Ramos (cell line): ENCODE measurements around the gene TICAM1.
"Not testable (repeated sequence)": the region's sequence is repeated elsewhere in the genome, so short reads cannot be mapped to it uniquely, and the experiment has no call there.

ENCODE experiments used
- in situ Hi-C: fragments of 300-500 bp; cut with MboI; formaldehyde crosslinking; loops from one replicate; pipeline ENCODE4 v1.14.3; 2022; ENCODE audit warnings: low sequenced_read_pairs; ENCODE audit not compliant: unreplicated experiment

TICAM1 gene

GRCh38 chr19:4831304-4831978, at the start of gene TICAM1:
TSS of gene TICAM1 (minus strand) at chr19:4831712. CDS start at chr19:4818377, 13,335 bp downstream.
- in situ Hi-C loops, result no loop called here

- in situ Hi-C loops, result no loop called here
Observed at GRCh38 chr19:4879041-4879440, 47.5 kb upstream of the TICAM1 start.

- in situ Hi-C loops, result no loop called here
Observed at GRCh38 chr19:4878491-4878968, 47.0 kb upstream of the TICAM1 start.

GRCh38 chr19:4877753-4878490, 46.4 kb upstream of the TICAM1 start:
- in situ Hi-C loops, result no loop called here

- in situ Hi-C loops, result loop anchor here (5.0 kb wide), 2 partner anchors 38 to 158 kb away; no protein-coding TSS in a partner anchor
Observed at GRCh38 chr19:4873930-4874329, 42.4 kb upstream of the TICAM1 start.

GRCh38 chr19:4871711-4872110, 40.2 kb upstream of the TICAM1 start:
- in situ Hi-C loops, result loop anchor here (5.0 kb wide), 2 partner anchors 41 to 161 kb away; no protein-coding TSS in a partner anchor

GRCh38 chr19:4870025-4870700, 38.7 kb upstream of the TICAM1 start:
- in situ Hi-C loops, result loop anchor here (5.0 kb wide), 2 partner anchors 42 to 162 kb away; no protein-coding TSS in a partner anchor

- in situ Hi-C loops, result no loop called here
Observed at GRCh38 chr19:4868286-4868834, 36.8 kb upstream of the TICAM1 start.

GRCh38 chr19:4867534-4868285, 36.2 kb upstream of the TICAM1 start, which contains the start of gene PLIN3:
TSS of gene PLIN3 (minus strand) at chr19:4867667. CDS start at chr19:4861394, 6,273 bp downstream.
- in situ Hi-C loops, result no loop called here

GRCh38 chr19:4866595-4867424, 35.3 kb upstream of the TICAM1 start:
- in situ Hi-C loops, result no loop called here

GRCh38 chr19:4861147-4861546, 29.6 kb upstream of the TICAM1 start:
- in situ Hi-C loops, result no loop called here

- in situ Hi-C loops, result loop anchor here (5.0 kb wide), 1 partner anchor 47 kb away; no protein-coding TSS in a partner anchor
Observed at GRCh38 chr19:4859697-4860096, 28.2 kb upstream of the TICAM1 start.

- in situ Hi-C loops, result loop anchor here (5.0 kb wide), 1 partner anchor 44 kb away; no protein-coding TSS in a partner anchor
Observed at GRCh38 chr19:4856468-4856867, 25.0 kb upstream of the TICAM1 start.

- in situ Hi-C loops, result not testable (repeated sequence)
Observed at GRCh38 chr19:4853506-4853905, 22.0 kb upstream of the TICAM1 start.

GRCh38 chr19:4852484-4852883, 21.0 kb upstream of the TICAM1 start:
- in situ Hi-C loops, result no loop called here

- in situ Hi-C loops, result no loop called here
Observed at GRCh38 chr19:4851551-4852290, 20.2 kb upstream of the TICAM1 start.

GRCh38 chr19:4849019-4849418, 17.5 kb upstream of the TICAM1 start:
- in situ Hi-C loops, result no loop called here
